SK-N-SH (cell line): Measurements from ENCODE around the gene PRIMPOL. TPM values are rescaled to one million over a fixed set of nuclear protein-coding genes. Genes with fewer than 3 reads are reported as not detected.

ENCODE experiments used
- CTCF ChIA-PET: fragments of 300-600, 350-600 bp; formaldehyde crosslinking; extraction: SDS; loops from one replicate; lab custom pipeline; 2021; lab: Yijun Ruan, JAX
- POLR2A ChIA-PET: fragments of 350-600 bp; sonication (Branson Sonifier 250); formaldehyde crosslinking; extraction: SDS; loops from one replicate; lab custom pipeline; 2020; ENCODE audit warnings: antibody characterized with exemption, inconsistent platforms; lab: Yijun Ruan, JAX
- DNase-seq: peaks from one replicate; pipeline ENCODE4 v3.0.0; 2012
- H2AFZ ChIP-seq: fragments of 200-600 bp; sonication (generic); 2 replicates; pipeline ENCODE4 v1.8.1; 2016; ENCODE audit warnings: antibody characterized with exemption, mild to moderate bottlenecking, low read depth
- H3F3A ChIP-seq: fragments of 200-600 bp; sonication (generic); replicated peaks from 2 replicates; pipeline ENCODE3; 2016; ENCODE audit warnings: antibody characterized with exemption, mild to moderate bottlenecking; ENCODE audit not compliant: insufficient read depth
- H3K27ac ChIP-seq, 2 experiments: fragments of 200-500 bp in 1 of 2; fragments of 200-600 bp in 1 of 2; sonication (Bioruptor generic) in 1 of 2; sonication (generic), shearing (Covaris generic) in 1 of 2; 2 replicates each; pipeline versions ENCODE4 v1.5.1 to v1.6.1; 2014 to 2016; ENCODE audit warnings: low read depth in 2 of 2, inconsistent platforms in 1 of 2, low read length in 1 of 2, mild to moderate bottlenecking in 1 of 2, mixed read lengths in 1 of 2
- H3K27me3 ChIP-seq: fragments of 200-600 bp; sonication (generic), shearing (Covaris generic); 2 replicates; pipeline ENCODE4 v1.6.1; 2016; ENCODE audit warnings: mixed run types; ENCODE audit not compliant: insufficient read depth
- H3K36me3 ChIP-seq, 2 experiments: fragments of 200-500 bp in 1 of 2; fragments of 200-600 bp in 1 of 2; sonication (Bioruptor generic) in 1 of 2; sonication (generic) in 1 of 2; replicated peaks in 1 of 2; 2 replicates each; pipeline versions ENCODE3 to v1.5.1; 2014 to 2016; ENCODE audit warnings: low read length in 1 of 2, mild to moderate bottlenecking in 1 of 2; ENCODE audit not compliant: insufficient read depth in 2 of 2, control insufficient read depth in 1 of 2
- H3K4me1 ChIP-seq, 2 experiments: fragments of 200-500 bp in 1 of 2; fragments of 200-600 bp in 1 of 2; sonication (Bioruptor generic) in 1 of 2; sonication (generic), shearing (Covaris generic) in 1 of 2; 2 replicates each; pipeline versions ENCODE4 v1.5.1 to v1.6.1; 2014 to 2016; ENCODE audit warnings: low read depth in 1 of 2, low read length in 1 of 2, mixed run types in 1 of 2; ENCODE audit not compliant: insufficient read depth in 2 of 2, control insufficient read depth in 1 of 2
- H3K4me2 ChIP-seq: fragments of 200-600 bp; sonication (generic), shearing (Covaris generic); 2 replicates; pipeline ENCODE4 v1.6.1; 2017; ENCODE audit warnings: mixed run types
- H3K4me3 ChIP-seq, 2 experiments: fragments of 200-500 bp in 1 of 2; fragments of 200-600 bp in 1 of 2; sonication (Bioruptor generic) in 1 of 2; sonication (generic), shearing (Covaris generic) in 1 of 2; 2 replicates each; pipeline versions ENCODE4 v1.5.1 to v1.8.1; 2014 to 2016; ENCODE audit warnings: low read depth in 2 of 2, inconsistent platforms in 1 of 2, low read length in 1 of 2, mild to moderate bottlenecking in 1 of 2, mixed read lengths in 1 of 2, moderate library complexity in 1 of 2
- H3K79me2 ChIP-seq: fragments of 200-600 bp; sonication (generic); 2 replicates; pipeline ENCODE4 v1.8.1; 2017; ENCODE audit warnings: mild to moderate bottlenecking; ENCODE audit not compliant: insufficient read depth
- H3K9ac ChIP-seq: fragments of 200-600 bp; sonication (generic); 2 replicates; pipeline ENCODE4 v1.6.1; 2017; ENCODE audit warnings: mixed run types
- H3K9me2 ChIP-seq: fragments of 200-600 bp; sonication (generic); 2 replicates; pipeline ENCODE4 v1.6.1; 2017; ENCODE audit warnings: mixed run types
- H3K9me3 ChIP-seq: fragments of 200-600 bp; sonication (generic); 2 replicates; pipeline ENCODE4 v1.6.1; 2017; ENCODE audit warnings: mixed run types, mild to moderate bottlenecking, moderate library complexity
- H4K20me1 ChIP-seq: fragments of 200-600 bp; sonication (generic); 2 replicates; pipeline ENCODE4 v1.6.1; 2017; ENCODE audit warnings: mild to moderate bottlenecking, mixed run types; ENCODE audit not compliant: insufficient read depth
- ELF1 ChIP-seq: IDR thresholded peaks from 2 replicates; pipeline ENCODE4 v1.4.0; 2012
- EP300 ChIP-seq, 2 experiments: IDR thresholded peaks; 2 replicates each; pipeline versions ENCODE4 v1.4.0 to v1.6.1; 2012; ENCODE audit warnings: borderline replicate concordance in 1 of 2, low read depth in 1 of 2, low read length in 1 of 2
- EZH2phosphoT487 ChIP-seq: fragments of 200-600 bp; sonication (generic); IDR thresholded peaks from 2 replicates; pipeline ENCODE4 v1.6.1; 2017; ENCODE audit warnings: low read depth, mixed run types, mild to moderate bottlenecking, antibody characterized with exemption, moderate library complexity, borderline replicate concordance
- FOSL2 ChIP-seq: IDR thresholded peaks from 2 replicates; pipeline ENCODE4 v1.4.0; 2012; ENCODE audit warnings: low read depth, mild to moderate bottlenecking, moderate library complexity, borderline replicate concordance
- FOXJ3 ChIP-seq: sonication (generic); formaldehyde crosslinking; IDR thresholded peaks from 2 replicates; pipeline ENCODE4 v1.5.1; 2020; ENCODE audit warnings: mild to moderate bottlenecking, missing genetic modification reagents
- JUND ChIP-seq: IDR thresholded peaks from 2 replicates; pipeline ENCODE4 v1.4.0; 2012
- MAX ChIP-seq: IDR thresholded peaks from 2 replicates; pipeline ENCODE4 v1.4.0; 2012; ENCODE audit warnings: low read depth
- MXI1 ChIP-seq: IDR thresholded peaks from 2 replicates; pipeline ENCODE4 v1.6.1; 2012; ENCODE audit warnings: mild to moderate bottlenecking, low read depth, low read length, improper control_type of control experiment
- NFIC ChIP-seq: IDR thresholded peaks from 2 replicates; pipeline ENCODE4 v1.4.0; 2012; ENCODE audit warnings: borderline replicate concordance
- NRF1 ChIP-seq: IDR thresholded peaks from 2 replicates; pipeline ENCODE4 v1.6.1; 2012; ENCODE audit warnings: low read depth, mild to moderate bottlenecking, low read length
- PBX3 ChIP-seq: IDR thresholded peaks from 2 replicates; pipeline ENCODE4; 2012
- REST ChIP-seq: IDR thresholded peaks from 2 replicates; pipeline ENCODE4 v1.6.1; 2012; ENCODE audit warnings: mild to moderate bottlenecking, low read depth, low read length, moderate library complexity
- SMC3 ChIP-seq: IDR thresholded peaks from 2 replicates; pipeline ENCODE4 v1.6.1; 2012; ENCODE audit warnings: low read depth, low read length, improper control_type of control experiment
- TCF12 ChIP-seq: IDR thresholded peaks from 2 replicates; pipeline ENCODE4 v1.4.0; 2012
- TEAD4 ChIP-seq: IDR thresholded peaks from 2 replicates; pipeline ENCODE4 v1.4.0; 2012; ENCODE audit warnings: mild to moderate bottlenecking, borderline replicate concordance; ENCODE audit not compliant: insufficient read depth
- USF1 ChIP-seq: IDR thresholded peaks from 2 replicates; pipeline ENCODE4 v1.4.0; 2012; ENCODE audit warnings: low read depth, borderline replicate concordance
- USF2 ChIP-seq: fragments of 150-350 bp; IDR thresholded peaks from 2 replicates; pipeline ENCODE4 v1.6.1; 2017; ENCODE audit warnings: antibody characterized with exemption, low read length, low read depth, borderline replicate concordance
- YY1 ChIP-seq: IDR thresholded peaks from 2 replicates; pipeline ENCODE4 v1.4.0; 2012; ENCODE audit warnings: low read depth, mild to moderate bottlenecking
- WGBS: methylation state at CpG from one replicate; pipeline ENCODE4 v1.1.6; 2017; ENCODE audit warnings: low lambda C conversion rate; 5-methylcytosine and 5-hydroxymethylcytosine counted together
- polyA plus RNA-seq, 3 experiments: library from polyadenylated mRNA; depleted of rRNA; stranded (reverse); fragments of >200 nt; gene quantifications; 2 replicates each; pipeline ENCODE4 v1.2.3, GENCODE V29; 2012

Gene PRIMPOL
- polyA plus RNA-seq, 1 of the 3 experiments (the other 2 are of a cell fraction) = 8.0 TPM

GRCh38 chr4:184664445-184665210 lies 15.1 kb downstream of the PRIMPOL start:
- Histone ChIP-seq H3K27ac (no peak overlapping the region), H3K4me3 (no peak overlapping the region), H3K79me2 (no peaks in the 10 kb centered on the region), H3K27me3 (no peaks in the 10 kb centered on the region), H4K20me1 (no peaks in the 10 kb centered on the region), H3K4me1 (0 out of 4 replicates have a peak, but pooled peaks cover 0 to 5% of the 10 kb centered on the region in 2 experiments), H3F3A (no peaks in the 10 kb centered on the region), H2AFZ (no peak overlapping the region), H3K36me3 (peaks cover 11 to 24% of the 10 kb centered on the region in 2 experiments), H3K9me3 (no peaks in the 10 kb centered on the region), H3K9me2 (no peaks in the 10 kb centered on the region), H3K9ac (no peak overlapping the region), H3K4me2 (no peak overlapping the region)
- TF ChIP-seq SMC3 (no peak), FOSL2 (no peak), TEAD4 (no peak), USF2 (no peak), EP300 (IDR thresholded peaks at IDR 0.05; ENCODE audit: borderline replicate concordance in 1 of 2, low read depth in 1 of 2, low read length in 1 of 2) (no peak), REST (no peak)
- ChIA-PET POLR2A (no interaction called here), CTCF (interaction anchor here (1.0 kb wide), 1 partner anchor 81 kb away, joined by 4 read pairs; no protein-coding TSS in a partner anchor)
- 80% methylated on average over 6 of the region's 6 CpGs for WGBS
- peak; percentile 32 for DNase-seq

- Histone ChIP-seq H2AFZ (no peak overlapping the region), H3K4me2 (no peak overlapping the region)
- DNase-seq = no peak
- CTCF ChIA-PET = no interaction called here
- TF ChIP-seq JUND = no peak
- TF ChIP-seq NFIC = no peak
- TF ChIP-seq MAX = no peak
- no peak for TF ChIP-seq FOXJ3 (CRISPR knock-in tag)
- no peak for TF ChIP-seq MXI1
- TF ChIP-seq TCF12 = no peak
- TF ChIP-seq NRF1 = no peak
- no peak for TF ChIP-seq EZH2phosphoT487
- no peak for TF ChIP-seq USF1
- no peak for TF ChIP-seq TEAD4
- TF ChIP-seq YY1 = no peak
- no peak for TF ChIP-seq PBX3
- TF ChIP-seq ELF1 = no peak
- TF ChIP-seq, all 33 proteins: peak for 0
- Histone ChIP-seq H3K79me2 (no peaks in the 10 kb centered on the region), H3K9me3 (no peaks in the 10 kb centered on the region), H3K4me3 (no peak overlapping the region), H3K4me1 (0 out of 4 replicates have a peak, but pooled peaks cover 0 to 5% of the 10 kb centered on the region in 2 experiments), H3K36me3 (peaks cover 6 to 16% of the 10 kb centered on the region in 2 experiments), H3F3A (no peaks in the 10 kb centered on the region), H4K20me1 (no peaks in the 10 kb centered on the region), H3K27ac (no peak overlapping the region), H3K27me3 (no peaks in the 10 kb centered on the region), H3K9ac (no peak overlapping the region), H3K9me2 (no peaks in the 10 kb centered on the region)
- POLR2A ChIA-PET = no interaction called here
- 98% methylated on average over 6 of the region's 6 CpGs for WGBS
Observed at GRCh38 chr4:184666670-184667069, 17.1 kb downstream of the PRIMPOL start.
